ENCODE measurements around the gene CLEC12A.

- TF ChIP-seq CTCF (IDR thresholded peaks at IDR 0.05; ENCODE audit: insufficient read depth, low read depth, low read length) = no peak
- no peak for TF ChIP-seq EZH2 (IDR thresholded peaks at IDR 0.05; ENCODE audit: insufficient read depth, low read length)
These were observed 30.1 kb downstream of the CLEC12A start for GRCh38 chr12:10001171-10001776.
